ENCODE results near the gene LCN6. TPM values are rescaled to one million over a fixed set of nuclear protein-coding genes. Genes with fewer than 3 reads are reported as not detected.

Gene LCN6
- total RNA-seq, 4 donors from 2014 or later: 0.82 to 6.7 (median 2.5) TPM; not detected in 1

- intact Hi-C loops (cut with DNase I): no loop called here
- Histone ChIP-seq H3K4me3 (no peak overlapping the region), H3K36me3 (peaks cover 9 to 24% (median 15%) of the 10 kb centered on the region in 3 donors), H3K4me1 (peaks cover 43 to 72% (median 47%) of the 10 kb centered on the region in 3 donors), H3K9me3 (no peaks in the 10 kb centered on the region), H3K27ac (peak overlapping the region in 2 of 4 donors; percentile 21 to 33), H3K27me3 (peaks cover 0 to 38% (median 0%) of the 10 kb centered on the region in 4 donors)
- WGBS, 2 donors: 14 to 33% methylated on average over 1 to 3 of the region's 20 CpGs
- no peak for TF ChIP-seq POLR2A (IDR thresholded peaks at IDR 0.05)
- TF ChIP-seq, protein P1, sequence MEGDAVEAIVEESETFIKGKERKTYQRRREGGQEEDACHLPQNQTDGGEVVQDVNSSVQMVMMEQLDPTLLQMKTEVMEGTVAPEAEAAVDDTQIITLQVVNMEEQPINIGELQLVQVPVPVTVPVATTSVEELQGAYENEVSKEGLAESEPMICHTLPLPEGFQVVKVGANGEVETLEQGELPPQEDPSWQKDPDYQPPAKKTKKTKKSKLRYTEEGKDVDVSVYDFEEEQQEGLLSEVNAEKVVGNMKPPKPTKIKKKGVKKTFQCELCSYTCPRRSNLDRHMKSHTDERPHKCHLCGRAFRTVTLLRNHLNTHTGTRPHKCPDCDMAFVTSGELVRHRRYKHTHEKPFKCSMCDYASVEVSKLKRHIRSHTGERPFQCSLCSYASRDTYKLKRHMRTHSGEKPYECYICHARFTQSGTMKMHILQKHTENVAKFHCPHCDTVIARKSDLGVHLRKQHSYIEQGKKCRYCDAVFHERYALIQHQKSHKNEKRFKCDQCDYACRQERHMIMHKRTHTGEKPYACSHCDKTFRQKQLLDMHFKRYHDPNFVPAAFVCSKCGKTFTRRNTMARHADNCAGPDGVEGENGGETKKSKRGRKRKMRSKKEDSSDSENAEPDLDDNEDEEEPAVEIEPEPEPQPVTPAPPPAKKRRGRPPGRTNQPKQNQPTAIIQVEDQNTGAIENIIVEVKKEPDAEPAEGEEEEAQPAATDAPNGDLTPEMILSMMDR (IDR thresholded peaks at IDR 0.05): no peak
- DNase-seq: no peak
Observed at GRCh38 chr9:136718345-136719194, 29.8 kb downstream of the LCN6 start.

- Histone ChIP-seq H3K4me3 (no peak overlapping the region), H3K27me3 (peaks cover 0 to 50% (median 0%) of the 10 kb centered on the region in 4 donors), H3K27ac (no peak overlapping the region), H3K9me3 (no peaks in the 10 kb centered on the region), H3K4me1 (peaks cover 36 to 71% (median 38%) of the 10 kb centered on the region in 3 donors), H3K36me3 (peaks cover 0 to 12% (median 3%) of the 10 kb centered on the region in 3 donors)
- intact Hi-C loops (cut with DNase I): no loop called here
- 65% methylated on average over 7 of the region's 16 CpGs; no CpG with 5 or more reads in 1 of the 2 donors for WGBS, 2 donors
- DNase-seq: no peak
- no peak for TF ChIP-seq POLR2A (IDR thresholded peaks at IDR 0.05)
- TF ChIP-seq, protein P1 (IDR thresholded peaks at IDR 0.05): no peak
Observed at GRCh38 chr9:136717399-136717798, 30.9 kb downstream of the LCN6 start.

DNA sequence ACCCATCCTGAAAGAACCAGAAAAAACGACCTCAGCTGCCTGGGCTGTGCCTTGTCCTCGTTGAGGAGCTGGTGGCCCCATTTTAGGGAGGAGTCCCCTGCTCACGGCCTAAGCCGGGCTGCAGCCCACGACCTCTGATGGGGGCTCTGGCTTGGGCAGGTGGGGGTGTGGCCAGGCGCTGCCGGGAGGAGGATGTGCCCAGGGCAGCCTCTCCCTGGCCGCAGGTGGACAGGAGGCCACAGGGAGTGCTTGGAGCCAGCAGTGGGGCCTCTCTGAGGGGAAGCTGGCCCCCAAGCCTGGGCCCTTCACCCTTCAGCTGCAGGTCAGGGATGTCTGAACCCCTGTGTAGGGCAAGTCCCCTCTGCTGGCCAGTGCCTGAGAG lies 33.4 kb downstream of the LCN6 start:
- Histone ChIP-seq H3K27ac (peak overlapping the region; percentile 42 to 75 (median 66)), H3K4me1 (peaks cover 19 to 55% (median 19%) of the 10 kb centered on the region in 3 donors), H3K36me3 (no peaks in the 10 kb centered on the region), H3K9me3 (no peaks in the 10 kb centered on the region), H3K27me3 (peaks cover 0 to 66% (median 3%) of the 10 kb centered on the region in 4 donors), H3K4me3 (no peak overlapping the region)
- intact Hi-C loops (cut with DNase I): no loop called here
- TF ChIP-seq POLR2A (IDR thresholded peaks at IDR 0.05): no peak
- TF ChIP-seq, protein P1 (IDR thresholded peaks at IDR 0.05): no peak
- WGBS, 2 donors: 60% methylated on average over 1 of the region's 8 CpGs; no CpG with 5 or more reads in 1 of the 2 donors
- no peak for DNase-seq

DNA sequence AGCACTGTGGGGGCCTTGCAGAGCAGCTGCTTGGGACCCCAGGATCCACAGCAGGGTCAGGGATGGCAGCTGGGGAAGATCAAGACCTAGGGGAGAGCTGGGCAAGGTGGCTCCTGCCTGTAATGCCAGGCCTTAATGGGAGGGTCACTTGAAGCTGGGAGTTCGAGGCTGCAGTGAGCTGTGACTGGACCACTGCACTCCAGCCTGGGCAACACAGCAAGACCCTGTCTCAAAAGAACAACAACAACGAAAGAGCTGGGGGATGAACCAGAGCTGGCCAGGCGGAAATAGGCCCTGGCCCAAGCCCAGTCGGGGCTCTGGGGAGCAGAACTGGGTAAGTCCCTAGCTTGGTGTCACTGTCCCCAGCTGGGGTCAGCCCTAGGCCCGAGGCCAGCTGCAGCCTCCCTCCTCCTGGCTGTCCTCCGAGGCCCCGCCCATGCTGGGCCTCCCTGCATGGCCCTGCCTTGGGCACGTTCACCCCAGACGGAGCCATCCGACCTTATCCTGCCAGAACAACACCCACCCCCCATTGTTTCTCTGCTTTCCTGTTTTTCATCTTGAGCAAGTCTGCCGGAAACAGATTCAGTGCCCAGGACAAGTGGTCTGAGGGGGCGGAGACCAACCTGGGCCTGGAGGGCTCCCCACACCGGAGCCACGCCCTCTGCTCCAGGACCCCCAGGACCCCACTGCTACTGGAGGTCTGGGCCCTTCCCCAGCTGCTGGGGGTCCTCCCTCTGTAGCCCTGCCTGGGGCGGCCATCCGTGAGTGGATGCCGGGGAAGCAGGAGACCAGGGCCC lies 34.0 kb downstream of the LCN6 start:
- Histone ChIP-seq H3K36me3 (no peaks in the 10 kb centered on the region), H3K27me3 (peaks cover 0 to 71% (median 3%) of the 10 kb centered on the region in 4 donors), H3K4me1 (peaks cover 13 to 50% (median 14%) of the 10 kb centered on the region in 3 donors), H3K9me3 (no peaks in the 10 kb centered on the region), H3K27ac (peak overlapping the region; percentile 9 to 75 (median 66)), H3K4me3 (peak overlapping the region in 2 of 4 donors; percentile 53 to 68)
- WGBS, 2 donors: 34 to 56% methylated on average over 8 to 10 of the region's 17 CpGs
- TF ChIP-seq, protein P1 (IDR thresholded peaks at IDR 0.05): no peak
- no peak for TF ChIP-seq POLR2A (IDR thresholded peaks at IDR 0.05)
- intact Hi-C loops (cut with DNase I): no loop called here
- no peak for DNase-seq
